Activated CD4-positive, alpha-beta T cell treated with anti-CD3 and anti-CD28 coated beads for 36 hours (primary cell): ENCODE results near the gene TTLL9. TPM values are rescaled to one million over a fixed set of nuclear protein-coding genes. Genes with fewer than 3 reads are reported as not detected.

Source experiments
- ATAC-seq: fragments of 200-7000 bp; cut with Tn5 transposase; one replicate; pipeline ENCODE4 v1.10.0; 2021; ENCODE audit warnings: mild to moderate bottlenecking, moderate library complexity
- CTCF ChIA-PET: fragments of 350-600 bp; sonication (Branson Sonifier 250); formaldehyde crosslinking; loops from one replicate; lab custom pipeline; 2021; ENCODE audit warnings: antibody characterized with exemption; lab: Charles Lee
- POLR2A ChIA-PET: fragments of 350-600 bp; sonication (Branson Sonifier 250); formaldehyde crosslinking; loops from one replicate; lab custom pipeline; 2021; ENCODE audit warnings: antibody characterized with exemption, inconsistent platforms; lab: Charles Lee
- DNase-seq: peaks from one replicate; pipeline ENCODE4 v3.0.0-alpha.2; 2020
- H3K27ac Mint-ChIP-seq: one replicate; pipeline ENCODE4 v1.8.0; 2021; ENCODE audit warnings: mixed read lengths
- H3K27me3 Mint-ChIP-seq: one replicate; pipeline ENCODE4 v1.8.0; 2021; ENCODE audit warnings: mixed read lengths
- H3K36me3 Mint-ChIP-seq: one replicate; pipeline ENCODE4 v1.8.0; 2021; ENCODE audit warnings: low read depth, mixed read lengths
- H3K4me1 Mint-ChIP-seq: one replicate; pipeline ENCODE4 v1.8.0; 2021; ENCODE audit warnings: mixed read lengths
- H3K4me3 Mint-ChIP-seq: one replicate; pipeline ENCODE4 v1.8.0; 2021; ENCODE audit warnings: mild to moderate bottlenecking, moderate library complexity, mixed read lengths
- H3K9me3 Mint-ChIP-seq: one replicate; pipeline ENCODE4 v1.8.0; 2021; ENCODE audit warnings: low read depth, mixed read lengths
- intact Hi-C, 2 experiments: fragments of 100-400 bp; cut with DNase I in 1 of 2; cut with micrococcal nuclease in 1 of 2; formaldehyde crosslinking; loops; one replicate each; pipeline versions ENCODE4 v1.14.2 to v1.15.1; 2022 to 2024; cut with DNase I, micrococcal nuclease
- total RNA-seq, 2 experiments: library from RNA; stranded (reverse); gene quantifications; one replicate each; pipeline ENCODE4 v1.2.3, GENCODE V29; 2021

TTLL9 gene
- total RNA-seq, 2 experiments from 2014 or later = not detected

- no peaks in the 10 kb centered on the region for H3K27me3 Mint-ChIP-seq
- H3K4me1 Mint-ChIP-seq = peaks cover 5% of the 10 kb centered on the region
- intact Hi-C loops = no loop called here
- H3K9me3 Mint-ChIP-seq = no peaks in the 10 kb centered on the region
- ChIA-PET POLR2A (no interaction called here), CTCF (interaction anchor here (0.6 to 1.4 kb wide), 6 partner anchors 11 to 929 kb away, joined by 3 to 8 read pairs (median 3); no protein-coding TSS in a partner anchor)
- ATAC-seq = no peak
- no peak overlapping the region for H3K27ac Mint-ChIP-seq
- no peaks in the 10 kb centered on the region for H3K36me3 Mint-ChIP-seq
- H3K4me3 Mint-ChIP-seq = no peak overlapping the region
- DNase-seq = no peak
Observed at GRCh38 chr20:31838646-31839292, 31.7 kb upstream of the TTLL9 start.

GRCh38 chr20:31839782-31840487 lies 30.5 kb upstream of the TTLL9 start:
- POLR2A ChIA-PET = no interaction called here
- H3K9me3 Mint-ChIP-seq = no peaks in the 10 kb centered on the region
- H3K4me3 Mint-ChIP-seq = no peak overlapping the region
- no peaks in the 10 kb centered on the region for H3K36me3 Mint-ChIP-seq
- no peaks in the 10 kb centered on the region for H3K27me3 Mint-ChIP-seq
- no peak overlapping the region for H3K27ac Mint-ChIP-seq
- intact Hi-C loops = no loop called here
- peaks cover 5% of the 10 kb centered on the region for H3K4me1 Mint-ChIP-seq
- CTCF ChIA-PET = interaction anchor here (0.5 to 0.6 kb wide), 2 partner anchors 35 to 227 kb away, joined by 3 read pairs; no protein-coding TSS in a partner anchor
- no peak for ATAC-seq
- DNase-seq = no peak

DNA sequence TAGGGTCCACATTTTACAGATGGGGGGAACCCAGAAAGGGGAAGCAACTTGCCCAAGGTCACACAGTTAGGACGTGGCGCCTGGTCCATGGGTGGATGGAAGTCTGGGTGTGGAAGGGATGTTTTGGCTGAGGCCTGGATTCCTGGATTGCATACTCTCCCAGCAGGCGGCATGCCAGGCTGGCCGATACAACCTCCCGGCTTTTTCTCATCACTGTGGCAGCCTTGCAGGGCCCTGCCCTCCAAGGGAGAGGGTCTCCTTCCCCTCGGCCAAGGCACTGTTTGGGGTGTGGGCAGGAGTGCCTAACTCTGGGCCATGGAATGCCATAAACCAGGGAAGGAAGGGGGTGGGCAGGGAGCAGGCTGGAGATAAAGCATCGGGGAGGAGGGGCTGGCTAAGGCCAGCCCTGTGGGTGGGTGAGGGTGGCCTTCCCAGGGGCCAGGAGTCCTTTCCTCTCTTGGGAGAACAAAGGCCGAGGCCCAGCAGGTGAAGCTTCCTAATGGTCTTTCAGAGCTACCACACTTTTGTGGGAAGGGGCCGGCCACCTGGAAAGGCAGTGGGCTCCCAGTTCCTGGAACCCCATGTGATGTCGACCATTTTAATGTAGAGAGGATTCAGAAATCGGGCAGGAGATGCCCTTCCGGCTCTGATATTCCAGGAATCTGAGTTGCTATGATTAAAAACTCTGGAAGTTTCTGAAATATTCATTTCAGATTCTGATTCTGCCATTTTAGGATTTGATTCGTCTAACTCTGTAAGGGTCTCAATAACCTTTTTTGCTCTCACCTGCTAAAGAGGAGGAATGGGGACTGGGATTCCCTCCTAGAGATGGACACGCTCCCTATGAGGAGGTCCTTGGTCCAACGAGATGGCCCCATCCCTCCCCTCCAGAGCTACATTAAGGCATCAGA lies 29.3 kb upstream of the TTLL9 start:
- peaks cover 2% of the 10 kb centered on the region for H3K4me1 Mint-ChIP-seq
- no peaks in the 10 kb centered on the region for H3K27me3 Mint-ChIP-seq
- H3K4me3 Mint-ChIP-seq = no peak overlapping the region
- ATAC-seq = no peak
- intact Hi-C loops = no loop called here
- H3K27ac Mint-ChIP-seq = no peak overlapping the region
- POLR2A ChIA-PET = no interaction called here
- no peaks in the 10 kb centered on the region for H3K36me3 Mint-ChIP-seq
- CTCF ChIA-PET = no interaction called here
- no peak for DNase-seq
- no peaks in the 10 kb centered on the region for H3K9me3 Mint-ChIP-seq

- Mint-ChIP-seq H3K4me3 (no peak overlapping the region), H3K36me3 (no peaks in the 10 kb centered on the region), H3K9me3 (no peaks in the 10 kb centered on the region), H3K27ac (no peak overlapping the region), H3K27me3 (no peaks in the 10 kb centered on the region), H3K4me1 (no peaks in the 10 kb centered on the region)
- no peak for ATAC-seq
- DNase-seq = no peak
- POLR2A ChIA-PET = no interaction called here
- CTCF ChIA-PET = no interaction called here
- intact Hi-C loops = no loop called here
Observed at GRCh38 chr20:31841928-31842327, 28.5 kb upstream of the TTLL9 start.

- ChIA-PET CTCF (no interaction called here), POLR2A (interaction anchor here (0.5 kb wide), 1 partner anchor 267 kb away, joined by 3 read pairs; no protein-coding TSS in a partner anchor)
- no peaks in the 10 kb centered on the region for H3K36me3 Mint-ChIP-seq
- no peaks in the 10 kb centered on the region for H3K4me1 Mint-ChIP-seq
- no peak for DNase-seq
- no peak overlapping the region for H3K27ac Mint-ChIP-seq
- no peaks in the 10 kb centered on the region for H3K9me3 Mint-ChIP-seq
- H3K27me3 Mint-ChIP-seq = no peaks in the 10 kb centered on the region
- intact Hi-C loops = no loop called here
- ATAC-seq = no peak
- H3K4me3 Mint-ChIP-seq = no peak overlapping the region
Observed at GRCh38 chr20:31842471-31843157, 27.8 kb upstream of the TTLL9 start.

DNA sequence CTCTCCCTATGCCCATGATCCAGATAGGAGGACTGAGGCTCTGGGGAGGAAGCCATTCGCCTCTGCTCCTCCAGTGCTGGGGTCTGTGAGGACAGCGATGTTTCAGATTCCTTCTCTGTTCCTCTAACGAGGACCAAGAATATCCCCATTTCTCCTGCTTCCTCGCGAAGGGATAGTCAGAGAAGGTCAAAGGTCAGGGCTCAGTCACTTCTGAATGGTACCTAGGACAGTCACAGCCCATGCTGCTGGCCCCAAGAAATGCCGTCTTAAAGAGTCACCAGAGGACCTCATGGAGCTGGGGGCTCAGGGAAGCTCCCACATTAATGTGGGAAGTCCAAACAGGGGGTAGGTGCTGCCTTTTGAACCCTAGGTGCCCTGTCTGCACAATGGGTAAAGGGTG lies 27.1 kb upstream of the TTLL9 start:
- H3K27ac Mint-ChIP-seq = no peak overlapping the region
- DNase-seq (no peak), ATAC-seq (no peak)
- no peak overlapping the region for H3K4me3 Mint-ChIP-seq
- intact Hi-C loops = no loop called here
- H3K4me1 Mint-ChIP-seq = no peaks in the 10 kb centered on the region
- no peaks in the 10 kb centered on the region for H3K36me3 Mint-ChIP-seq
- H3K27me3 Mint-ChIP-seq = no peaks in the 10 kb centered on the region
- no peaks in the 10 kb centered on the region for H3K9me3 Mint-ChIP-seq
- ChIA-PET CTCF (interaction anchor here (0.8 kb wide), 1 partner anchor 247 kb away, joined by 3 read pairs; no protein-coding TSS in a partner anchor), POLR2A (no interaction called here)

DNA sequence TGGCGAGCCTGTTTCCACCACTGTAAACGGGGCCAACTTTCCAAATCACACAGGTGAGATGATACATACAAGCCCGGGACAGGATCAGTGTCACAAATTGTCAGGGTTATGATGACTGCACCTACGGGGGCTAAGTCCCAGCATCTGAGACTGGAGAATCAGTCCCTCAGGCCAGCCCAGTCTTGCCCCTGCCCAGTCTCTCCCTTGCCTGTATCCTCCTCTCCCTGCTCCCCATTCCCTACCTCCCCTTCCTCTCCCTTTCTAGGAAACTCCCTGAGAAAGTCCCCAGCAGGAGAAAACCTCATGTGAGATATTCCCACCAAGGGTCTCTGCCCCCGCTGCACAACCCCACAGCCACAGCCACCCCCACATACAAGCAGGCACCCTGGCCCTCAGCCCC lies 26.6 kb upstream of the TTLL9 start:
- Mint-ChIP-seq H3K27me3 (peaks cover 2% of the 10 kb centered on the region), H3K9me3 (no peaks in the 10 kb centered on the region), H3K27ac (no peak overlapping the region), H3K36me3 (no peaks in the 10 kb centered on the region), H3K4me1 (no peaks in the 10 kb centered on the region), H3K4me3 (no peak overlapping the region)
- POLR2A ChIA-PET = no interaction called here
- ATAC-seq = no peak
- DNase-seq = no peak
- intact Hi-C loops = no loop called here
- CTCF ChIA-PET = interaction anchor here (0.8 kb wide), 1 partner anchor 246 kb away, joined by 3 read pairs; no protein-coding TSS in a partner anchor

GRCh38 chr20:31844737-31845299 lies 25.6 kb upstream of the TTLL9 start:
- ATAC-seq (no peak), DNase-seq (no peak)
- Mint-ChIP-seq H3K36me3 (no peaks in the 10 kb centered on the region), H3K27me3 (peaks cover 6% of the 10 kb centered on the region), H3K4me1 (no peaks in the 10 kb centered on the region), H3K4me3 (no peak overlapping the region), H3K27ac (no peak overlapping the region), H3K9me3 (no peaks in the 10 kb centered on the region)
- intact Hi-C loops = no loop called here
- POLR2A ChIA-PET = no interaction called here
- CTCF ChIA-PET = interaction anchor here (0.5 to 1.6 kb wide), 2 partner anchors 27 to 136 kb away, joined by 3 to 5 read pairs; no protein-coding TSS in a partner anchor

GRCh38 chr20:31845300-31845863 lies 25.1 kb upstream of the TTLL9 start, which contains the start of gene FOXS1:
Gene FOXS1, minus strand, starts transcription at chr20:31845604. Its CDS starts 62 bp downstream, at chr20:31845542.
- DNase-seq (no peak), ATAC-seq (no peak)
- H3K27me3 Mint-ChIP-seq = peaks cover 6% of the 10 kb centered on the region
- POLR2A ChIA-PET = no interaction called here
- CTCF ChIA-PET = interaction anchor here (0.5 to 1.6 kb wide), 2 partner anchors 28 to 136 kb away, joined by 3 to 5 read pairs; no protein-coding TSS in a partner anchor
- no peak within 1 kb of the TSS for H3K4me3 Mint-ChIP-seq
- H3K36me3 Mint-ChIP-seq = no peaks in the 10 kb centered on the region
- no peaks in the 10 kb centered on the region for H3K9me3 Mint-ChIP-seq
- no peak within 1 kb of the TSS for H3K27ac Mint-ChIP-seq
- intact Hi-C loops = no loop called here
- H3K4me1 Mint-ChIP-seq = no peaks in the 10 kb centered on the region

- no peak for DNase-seq
- no peak overlapping the region for H3K4me3 Mint-ChIP-seq
- no peaks in the 10 kb centered on the region for H3K4me1 Mint-ChIP-seq
- H3K27ac Mint-ChIP-seq = no peak overlapping the region
- ATAC-seq = no peak
- ChIA-PET POLR2A (no interaction called here), CTCF (interaction anchor here (0.6 to 2.9 kb wide), 20 partner anchors 9 to 277 kb away, joined by 3 to 25 read pairs (median 4); partner anchors contain the start of gene PDRG1)
- H3K9me3 Mint-ChIP-seq = no peaks in the 10 kb centered on the region
- peaks cover 13% of the 10 kb centered on the region for H3K27me3 Mint-ChIP-seq
- intact Hi-C loops = loop anchor here (1.0 to 2.0 kb wide), 2 partner anchors 24 kb away; no protein-coding TSS in a partner anchor
- H3K36me3 Mint-ChIP-seq = no peaks in the 10 kb centered on the region
Observed at GRCh38 chr20:31846793-31847138, 23.7 kb upstream of the TTLL9 start.
